Testis (tissue), 3 donors: ENCODE measurements around the gene KCNQ1. TPM values are rescaled to one million over a fixed set of nuclear protein-coding genes. Genes with fewer than 3 reads are reported as not detected.
A peak's percentile ranks its signal among the peaks of the same experiment; 100 is the strongest.

Experiments
- DNase-seq: peaks from one replicate; pipeline ENCODE4 v3.0.0-alpha.2; 2019
- H3K27ac ChIP-seq, 2 donors: fragments of 200-600 bp; sonication (generic); one replicate each; pipeline ENCODE4 v1.5.1; 2019
- H3K27me3 ChIP-seq: fragments of 200-600 bp; sonication (generic); one replicate; pipeline ENCODE4 v1.5.1; 2019
- H3K36me3 ChIP-seq: fragments of 200-600 bp; sonication (generic); one replicate; pipeline ENCODE4 v1.5.1; 2017; ENCODE audit warnings: low read depth; ENCODE audit errors: missing control alignments
- H3K4me1 ChIP-seq: fragments of 200-600 bp; sonication (generic); one replicate; pipeline ENCODE4 v1.5.1; 2019
- H3K4me3 ChIP-seq, 2 donors: fragments of 200-600 bp; sonication (generic); one replicate each; pipeline ENCODE4 v1.5.1; 2017 to 2019
- H3K9me3 ChIP-seq: fragments of 200-600 bp; sonication (generic); one replicate; pipeline ENCODE4 v1.5.1; 2017
- CTCF ChIP-seq, 3 experiments: fragments of 450-650 bp in 2 of 3; fragments of 200-600 bp in 1 of 3; sonication (generic) in 1 of 3; IDR thresholded peaks; one replicate each; pipeline ENCODE4 v1.5.1; 2016 to 2019; ENCODE audit warnings: antibody characterized with exemption in 3 of 3, mild to moderate bottlenecking in 2 of 3, moderate library complexity in 1 of 3
- POLR2A ChIP-seq: fragments of 450-650 bp; IDR thresholded peaks from one replicate; pipeline ENCODE4 v1.6.1; 2017; ENCODE audit warnings: antibody characterized with exemption, mild to moderate bottlenecking, moderate library complexity
- WGBS, 2 donors: methylation state at CpG; one replicate each; pipeline ENCODE4 v1.1.5; 2018; 5-methylcytosine and 5-hydroxymethylcytosine counted together
- intact Hi-C: fragments of 100-400 bp; cut with DNase I; formaldehyde crosslinking; loops from one replicate; pipeline ENCODE4 v1.15.1; 2023; ENCODE audit warnings: low total_unique reads
- polyA plus RNA-seq: library from polyadenylated mRNA; stranded (reverse); fragments of 350-450 nt; fragmentation: Illumina TruSeq; extraction: RNeasy Lipid Tissue Mini Kit (QIAGEN cat#74804); gene quantifications from one replicate; pipeline ENCODE4 v1.2.3, GENCODE V29; 2014; ENCODE audit warnings: low read depth, low replicate concordance; ENCODE audit not compliant: insufficient read depth
- total RNA-seq, 2 donors: library from RNA; depleted of rRNA; stranded (reverse); fragments of >200 nt; gene quantifications; one replicate each; pipeline ENCODE4 v1.2.3, GENCODE V29; 2016

Gene KCNQ1
- total and polyA plus RNA-seq, 3 donors from 2014 or later, result 6.0 to 24.2 (median 12.8) TPM

GRCh38 chr11:2572491-2573239 lies 127.9 kb downstream of the KCNQ1 start:
- Histone ChIP-seq H3K4me1 (no peaks in the 10 kb centered on the region), H3K36me3 (no peaks in the 10 kb centered on the region), H3K27ac (no peak overlapping the region), H3K27me3 (no peaks in the 10 kb centered on the region), H3K9me3 (no peaks in the 10 kb centered on the region), H3K4me3 (no peak overlapping the region)
- WGBS, 2 donors, result 96 to 98% methylated on average over 23 to 33 of the region's 33 CpGs
- no peak for TF ChIP-seq POLR2A
- TF ChIP-seq CTCF (IDR thresholded peaks at IDR 0.05), result no peak
- DNase-seq, result no peak
- intact Hi-C loops, result no loop called here

- H3K27ac ChIP-seq, result no peak overlapping the region
- no peaks in the 10 kb centered on the region for H3K27me3 ChIP-seq
- intact Hi-C loops, result no loop called here
- no peaks in the 10 kb centered on the region for H3K9me3 ChIP-seq
- H3K4me3 ChIP-seq, result no peak overlapping the region
- 95 to 97% methylated on average over 13 to 24 of the region's 28 CpGs for WGBS, 2 donors
- no peaks in the 10 kb centered on the region for H3K4me1 ChIP-seq
- TF ChIP-seq POLR2A (no peak), CTCF (IDR thresholded peaks at IDR 0.05) (no peak)
- DNase-seq, result no peak
- no peaks in the 10 kb centered on the region for H3K36me3 ChIP-seq
Observed at GRCh38 chr11:2573240-2574042, 128.6 kb downstream of the KCNQ1 start.

- no peak for DNase-seq
- Histone ChIP-seq H3K9me3 (no peaks in the 10 kb centered on the region), H3K27me3 (no peaks in the 10 kb centered on the region), H3K4me3 (no peak overlapping the region), H3K27ac (no peak overlapping the region), H3K36me3 (no peaks in the 10 kb centered on the region), H3K4me1 (no peaks in the 10 kb centered on the region)
- 75 to 89% methylated on average over 2 to 22 of the region's 22 CpGs for WGBS, 2 donors
- intact Hi-C loops, result no loop called here
- TF ChIP-seq POLR2A (no peak), CTCF (IDR thresholded peaks at IDR 0.05) (no peak)
Observed at GRCh38 chr11:2574043-2574552, 129.3 kb downstream of the KCNQ1 start.

GRCh38 chr11:2574553-2575535 lies 130.0 kb downstream of the KCNQ1 start:
- no peaks in the 10 kb centered on the region for H3K27me3 ChIP-seq
- no peaks in the 10 kb centered on the region for H3K4me1 ChIP-seq
- H3K36me3 ChIP-seq, result no peaks in the 10 kb centered on the region
- H3K27ac ChIP-seq, result no peak overlapping the region
- intact Hi-C loops, result no loop called here
- TF ChIP-seq CTCF (IDR thresholded peaks at IDR 0.05) (no peak), POLR2A (no peak)
- whole genome bisulfite sequencing, 2 donors, result 82 to 83% methylated on average over 21 to 45 of the region's 45 CpGs
- DNase-seq, result peak; percentile 61
- H3K9me3 ChIP-seq, result no peaks in the 10 kb centered on the region
- no peak overlapping the region for H3K4me3 ChIP-seq
